K562 (cell line): Measurements from ENCODE around the gene TLE3. TPM values are rescaled to one million over a fixed set of nuclear protein-coding genes. Genes with fewer than 3 reads are reported as not detected.

ENCODE experiments used
- ATAC-seq: fragments of 200-7000 bp; cut with Tn5 transposase; 3 replicates; pipeline ENCODE4 v1.9.1; 2020; ENCODE audit warnings: moderate library complexity
- BruUV-seq: library from RNA; stranded (reverse); fragments of 400-500 nt; replicated peaks from 2 replicates; lab custom pipeline; 2021; lab: Mats Ljungman, UMichigan
- CTCF ChIA-PET: fragments of 300-600 bp; formaldehyde crosslinking; extraction: SDS; loops from one replicate; lab custom pipeline; 2021; ENCODE audit warnings: low intra/inter-chr PET ratio; lab: Yijun Ruan, JAX
- POLR2A ChIA-PET: fragments of 300-600, 350-650 bp; sonication (Branson Sonifier 250); formaldehyde crosslinking; extraction: SDS; loops from one replicate; lab custom pipeline; 2021; ENCODE audit warnings: antibody characterized with exemption, inconsistent platforms; lab: Yijun Ruan, JAX
- DNase-seq, 4 experiments: peaks; one replicate each; pipeline versions ENCODE4 v3.0.0 to v3.0.0-alpha.2; 2011 to 2018; ENCODE audit warnings: low spot score in 3 of 4, mixed read lengths in 3 of 4; ENCODE audit errors: extremely low read depth in 1 of 4
- FAIRE-seq: peaks from 2 replicates; lab custom pipeline; 2011; peaks lifted over from hg19 to GRCh38; lab: Jason Lieb, UNC
- H2AFZ ChIP-seq: 2 replicates; pipeline ENCODE4 v1.6.0; 2011; ENCODE audit warnings: low read depth, low read length, control low read depth, inconsistent platforms
- H3K27ac ChIP-seq: fragments of 200-600 bp; 3 replicates; pipeline ENCODE4 v1.8.0; 2011; ENCODE audit warnings: low read depth, mild to moderate bottlenecking, control low read depth, inconsistent platforms, low read length, moderate library complexity, mixed read lengths; ENCODE audit errors: extremely low read depth
- H3K27me3 ChIP-seq, 2 experiments: fragments of 300-600 bp in 1 of 2; 2 replicates in 1 of 2; 3 replicates in 1 of 2; pipeline versions ENCODE4 v1.6.0 to v1.8.0; 2011; ENCODE audit warnings: inconsistent platforms in 2 of 2, low read length in 2 of 2, mild to moderate bottlenecking in 1 of 2, mixed read lengths in 1 of 2, moderate library complexity in 1 of 2; ENCODE audit not compliant: control insufficient read depth in 2 of 2, insufficient read depth in 2 of 2
- H3K36me3 ChIP-seq: fragments of 300-600 bp; 3 replicates; pipeline ENCODE4 v1.8.0; 2011; ENCODE audit warnings: mild to moderate bottlenecking, low read length, inconsistent platforms; ENCODE audit not compliant: control insufficient read depth, insufficient read depth
- H3K4me1 ChIP-seq, 2 experiments: fragments of 200-600 bp in 1 of 2; replicated peaks in 1 of 2; 2 replicates in 1 of 2; 3 replicates in 1 of 2; pipeline versions ENCODE4 v1.5.1 to v1.8.0; 2011; ENCODE audit warnings: inconsistent platforms in 2 of 2, low read length in 2 of 2, mild to moderate bottlenecking in 1 of 2, mixed read lengths in 1 of 2, moderate library complexity in 1 of 2; ENCODE audit not compliant: control insufficient read depth in 2 of 2, insufficient read depth in 2 of 2
- H3K4me2 ChIP-seq: 2 replicates; pipeline ENCODE4 v1.6.1; 2011; ENCODE audit warnings: low read length, control low read depth, inconsistent platforms, mixed read lengths; ENCODE audit not compliant: insufficient read depth
- H3K4me3 ChIP-seq: fragments of 200-600 bp; sonication (generic), shearing (Covaris generic); 2 replicates; pipeline ENCODE4 v1.5.1; 2016; ENCODE audit warnings: control low read depth, inconsistent platforms
- H3K79me2 ChIP-seq: fragments of 200-600 bp; 3 replicates; pipeline ENCODE4 v1.8.0; 2011; ENCODE audit warnings: low read length, inconsistent platforms; ENCODE audit not compliant: control insufficient read depth, insufficient read depth
- H3K9ac ChIP-seq, 2 experiments: 2 replicates each; pipeline versions ENCODE4 v1.6.0 to v1.6.1; 2011; ENCODE audit warnings: low read depth in 2 of 2, low read length in 2 of 2, control low read depth in 1 of 2, inconsistent platforms in 1 of 2, mild to moderate bottlenecking in 1 of 2, mixed read lengths in 1 of 2; ENCODE audit not compliant: insufficient read depth in 1 of 2
- H3K9me1 ChIP-seq: one replicate; pipeline ENCODE4 v1.6.0; 2011; ENCODE audit warnings: inconsistent platforms, mild to moderate bottlenecking, low read length, moderate library complexity; ENCODE audit not compliant: control insufficient read depth, insufficient read depth
- H3K9me3 ChIP-seq: replicated peaks from 2 replicates; pipeline ENCODE4 v1.5.1; 2011; ENCODE audit warnings: low read depth, low read length, inconsistent platforms; ENCODE audit not compliant: control insufficient read depth, insufficient read depth
- H4K20me1 ChIP-seq: replicated peaks from 2 replicates; pipeline ENCODE4 v1.6.1; 2011; ENCODE audit warnings: low read length, inconsistent platforms, mixed read lengths; ENCODE audit not compliant: control insufficient read depth, insufficient read depth
- ELK1 ChIP-seq: sonication (generic); formaldehyde crosslinking; IDR thresholded peaks from 2 replicates; pipeline ENCODE4 v1.8.1; 2022; ENCODE audit warnings: missing genetic modification reagents
- ESRRB ChIP-seq: fragments of 250-450 bp; sonication (Bioruptor Pico); IDR thresholded peaks from 2 replicates; pipeline ENCODE4 v1.5.0; 2020; ENCODE audit warnings: mild to moderate bottlenecking, moderate library complexity, borderline replicate concordance
- KDM2B ChIP-seq: fragments of 250-450 bp; sonication (Bioruptor Pico); IDR thresholded peaks from 2 replicates; pipeline ENCODE4 v1.8.0; 2021; ENCODE audit warnings: mild to moderate bottlenecking, moderate library complexity
- MCM5 ChIP-seq: fragments of 450-650 bp; IDR thresholded peaks from 2 replicates; pipeline ENCODE4 v1.6.1; 2016; ENCODE audit warnings: low read depth
- PBX2 ChIP-seq, 2 experiments: IDR thresholded peaks in 1 of 2; conservative IDR thresholded peaks in 1 of 2; 2 replicates each; pipeline ENCODE4 v1.6.1; 2016; ENCODE audit warnings: low read depth in 2 of 2, mild to moderate bottlenecking in 1 of 2, missing compliant biosample characterization in 1 of 2, missing genetic modification characterization in 1 of 2, moderate library complexity in 1 of 2
- SMAD1 ChIP-seq: fragments of 150-350 bp; IDR thresholded peaks from 2 replicates; pipeline ENCODE4 v1.6.1; 2014; ENCODE audit warnings: low read length, low read depth; ENCODE audit not compliant: partially characterized antibody
- TOE1 ChIP-seq, 2 experiments: fragments of 450-650 bp in 1 of 2; sonication (generic) in 1 of 2; formaldehyde crosslinking in 1 of 2; IDR thresholded peaks; 2 replicates each; pipeline versions ENCODE4 v1.7.1 to v1.8.0; 2016 to 2022; ENCODE audit warnings: borderline replicate concordance in 2 of 2, mild to moderate bottlenecking in 2 of 2, antibody characterized with exemption in 1 of 2, inconsistent platforms in 1 of 2, low read depth in 1 of 2, missing genetic modification reagents in 1 of 2, moderate library complexity in 1 of 2
- USF1 ChIP-seq: sonication (generic); formaldehyde crosslinking; IDR thresholded peaks from 2 replicates; pipeline ENCODE4 v1.9.0; 2022; ENCODE audit warnings: mild to moderate bottlenecking, missing genetic modification reagents
- ZBTB49 ChIP-seq: sonication (generic); formaldehyde crosslinking; IDR thresholded peaks from 2 replicates; pipeline ENCODE4 v1.8.0; 2022; ENCODE audit warnings: missing genetic modification reagents, mild to moderate bottlenecking, borderline replicate concordance
- WGBS: fragments of 100-300 bp; shearing (Covaris generic); methylation state at CpG from one replicate; pipeline ENCODE4 v1.1.6; 2016; ENCODE audit warnings: low coverage, mixed read lengths; ENCODE audit not compliant: insufficient coverage; ENCODE audit errors: missing lambda C conversion rate; 5-methylcytosine and 5-hydroxymethylcytosine counted together
- in situ Hi-C: fragments of 300-500 bp; cut with MboI; formaldehyde crosslinking; loops from 4 replicates; pipeline ENCODE4 v1.15.0; 2018; ENCODE audit warnings: inconsistent platforms, mixed read lengths
- intact Hi-C: fragments of 100-400 bp; cut with micrococcal nuclease; formaldehyde crosslinking; loops from 2 replicates; pipeline ENCODE4 v1.14.2; 2022
- polyA plus RNA-seq, 8 experiments: library from polyadenylated mRNA; depleted of rRNA in 4 of 8; stranded (reverse) in 5 of 8; unstranded in 3 of 8; fragments of >200 nt; fragmentation: Nextera tagmentation in 2 of 8; fragmentation: Illumina TruSeq in 1 of 8; extraction: Ambion mirVana in 2 of 8; extraction: Trizol in 1 of 8; gene quantifications; 2 replicates each; pipeline versions ENCODE4 v1.2.1 to v1.2.3, GENCODE V29; 2011 to 2014; ENCODE audit warnings: inconsistent platforms in 1 of 8, missing spikeins in 1 of 8
- total RNA-seq, 7 experiments: library from RNA; depleted of rRNA in 6 of 7; stranded (reverse); fragments of >200 nt in 6 of 7; fragmentation: Illumina TruSeq in 2 of 7; extraction: Trizol in 2 of 7; gene quantifications; 2 replicates each; pipeline versions ENCODE4 v1.2.1 to v1.2.3, GENCODE V29; 2011 to 2021; ENCODE audit warnings: low replicate concordance in 1 of 7

The TLE3 gene
- total and polyA plus RNA-seq, 9 of the 15 experiments (the other 6 are each of a cell fraction or from before 2014, with no cell fraction given), result 1.5 to 84.2 (median 14.1) TPM

DNA sequence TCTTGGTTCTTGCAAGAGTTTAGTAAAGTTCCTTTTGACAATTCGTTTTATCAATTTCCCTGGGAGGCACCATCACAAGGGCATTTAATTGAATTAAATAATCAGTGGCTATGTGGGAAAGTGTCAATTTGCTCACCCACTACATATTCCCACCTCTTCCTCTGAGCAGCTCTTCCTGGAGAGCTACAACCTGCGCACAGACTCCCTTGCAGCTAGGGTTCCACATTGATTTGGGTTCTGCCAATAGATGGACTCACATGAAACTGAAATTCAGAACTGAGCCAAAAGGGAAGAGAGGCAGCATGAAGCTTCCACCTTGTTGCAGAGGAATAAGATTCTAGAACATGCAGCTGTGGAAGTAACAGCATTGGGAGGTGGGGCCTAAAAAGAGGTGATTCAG is 94.8 kb downstream of the TLE3 start:
- POLR2A ChIA-PET, result no interaction called here

More for the DNA sequence above, 94.8 kb downstream of the TLE3 start:
- H3K4me2 ChIP-seq, result no peak overlapping the region
- no peak for TF ChIP-seq ELK1 (CRISPR knock-in tag)
- TF ChIP-seq SMAD1, result no peak
- TF ChIP-seq ESRRB, result no peak
- TF ChIP-seq MCM5, result no peak
- no peak for TF ChIP-seq PBX2 (CRISPR knock-in tag; IDR thresholded peaks at IDR 0.05; ENCODE audit: low read depth)
- TF ChIP-seq PBX2 (tag; conservative IDR thresholded peaks at IDR 0.05; ENCODE audit: low read depth), result no peak
- no peak for TF ChIP-seq ZBTB49 (CRISPR knock-in tag)
- TF ChIP-seq TOE1 (IDR thresholded peaks at IDR 0.05; ENCODE audit: borderline replicate concordance), result no peak
- no peak for TF ChIP-seq TOE1 (CRISPR knock-in tag; IDR thresholded peaks at IDR 0.05; ENCODE audit: borderline replicate concordance, low read depth)
- TF ChIP-seq USF1 (CRISPR knock-in tag), result no peak
- no peak for TF ChIP-seq KDM2B (CRISPR knock-in tag)
- intact Hi-C loops, result no loop called here
- H4K20me1 ChIP-seq, result no peaks in the 10 kb centered on the region; the same call in 1 of the 2 replicates
- H3K9me3 ChIP-seq, result no peaks in the 10 kb centered on the region
- 0% methylated on average over 2 of the region's 2 CpGs for WGBS
- no peak overlapping the region for H3K4me3 ChIP-seq
- CTCF ChIA-PET, result no interaction called here
- ATAC-seq (no peak), DNase-seq (no peak), FAIRE-seq (no peak)
- H3K79me2 ChIP-seq, result no peaks in the 10 kb centered on the region
- no peaks in the 10 kb centered on the region; a peak in 1 of 5 replicates for H3K4me1 ChIP-seq
- H3K9me1 ChIP-seq, result no peaks in the 10 kb centered on the region
- no peak overlapping the region for H3K9ac ChIP-seq
- no TSS peak for BruUV-seq
- no peaks in the 10 kb centered on the region for H3K36me3 ChIP-seq
- H2AFZ ChIP-seq, result no peak overlapping the region
- H3K27me3 ChIP-seq, result peaks cover 4 to 26% of the 10 kb centered on the region in 2 experiments; a peak in 3 of 5 replicates
- in situ Hi-C loops, result no loop called here
- no peak overlapping the region for H3K27ac ChIP-seq
